WTC11 (cell line): Measurements from ENCODE around the gene ZNF19.

ENCODE experiments used
- CTCF ChIP-seq: fragments of 200-600 bp; IDR thresholded peaks from 2 replicates; pipeline ENCODE4 v1.8.0; 2022; ENCODE audit warnings: antibody characterized with exemption
- ESRRA ChIP-seq: sonication (generic); formaldehyde crosslinking; IDR thresholded peaks from 2 replicates; pipeline ENCODE4 v1.8.1; 2022; ENCODE audit warnings: mild to moderate bottlenecking, missing genetic modification reagents, borderline replicate concordance
- NFATC4 ChIP-seq: fragments of 250-450 bp; sonication (Bioruptor Pico); IDR thresholded peaks from 2 replicates; pipeline ENCODE4 v1.9.0; 2021; ENCODE audit warnings: mild to moderate bottlenecking
- ZBTB43 ChIP-seq: sonication (generic); formaldehyde crosslinking; IDR thresholded peaks from 2 replicates; pipeline ENCODE4 v1.8.1; 2023; ENCODE audit warnings: mild to moderate bottlenecking, missing genetic modification reagents
- ZNF219 ChIP-seq: sonication (generic); formaldehyde crosslinking; IDR thresholded peaks from 2 replicates; pipeline ENCODE4 v1.8.0; 2023; ENCODE audit warnings: missing genetic modification reagents, mild to moderate bottlenecking, borderline replicate concordance
- TF ChIP-seq, protein P1 (sequence below): fragments of 250-450 bp; sonication (Bioruptor Pico); IDR thresholded peaks from 2 replicates; pipeline ENCODE4 v1.9.0; 2021; ENCODE audit warnings: mild to moderate bottlenecking, borderline replicate concordance

GRCh38 chr16:71474864-71475263 lies 14.3 kb downstream of the ZNF19 start:
- TF ChIP-seq ESRRA (CRISPR knock-in tag) (no peak), ZNF219 (no peak), CTCF (no peak), ZBTB43 (CRISPR knock-in tag) (no peak), NFATC4 (CRISPR knock-in tag) (no peak)
- TF ChIP-seq, protein P1, sequence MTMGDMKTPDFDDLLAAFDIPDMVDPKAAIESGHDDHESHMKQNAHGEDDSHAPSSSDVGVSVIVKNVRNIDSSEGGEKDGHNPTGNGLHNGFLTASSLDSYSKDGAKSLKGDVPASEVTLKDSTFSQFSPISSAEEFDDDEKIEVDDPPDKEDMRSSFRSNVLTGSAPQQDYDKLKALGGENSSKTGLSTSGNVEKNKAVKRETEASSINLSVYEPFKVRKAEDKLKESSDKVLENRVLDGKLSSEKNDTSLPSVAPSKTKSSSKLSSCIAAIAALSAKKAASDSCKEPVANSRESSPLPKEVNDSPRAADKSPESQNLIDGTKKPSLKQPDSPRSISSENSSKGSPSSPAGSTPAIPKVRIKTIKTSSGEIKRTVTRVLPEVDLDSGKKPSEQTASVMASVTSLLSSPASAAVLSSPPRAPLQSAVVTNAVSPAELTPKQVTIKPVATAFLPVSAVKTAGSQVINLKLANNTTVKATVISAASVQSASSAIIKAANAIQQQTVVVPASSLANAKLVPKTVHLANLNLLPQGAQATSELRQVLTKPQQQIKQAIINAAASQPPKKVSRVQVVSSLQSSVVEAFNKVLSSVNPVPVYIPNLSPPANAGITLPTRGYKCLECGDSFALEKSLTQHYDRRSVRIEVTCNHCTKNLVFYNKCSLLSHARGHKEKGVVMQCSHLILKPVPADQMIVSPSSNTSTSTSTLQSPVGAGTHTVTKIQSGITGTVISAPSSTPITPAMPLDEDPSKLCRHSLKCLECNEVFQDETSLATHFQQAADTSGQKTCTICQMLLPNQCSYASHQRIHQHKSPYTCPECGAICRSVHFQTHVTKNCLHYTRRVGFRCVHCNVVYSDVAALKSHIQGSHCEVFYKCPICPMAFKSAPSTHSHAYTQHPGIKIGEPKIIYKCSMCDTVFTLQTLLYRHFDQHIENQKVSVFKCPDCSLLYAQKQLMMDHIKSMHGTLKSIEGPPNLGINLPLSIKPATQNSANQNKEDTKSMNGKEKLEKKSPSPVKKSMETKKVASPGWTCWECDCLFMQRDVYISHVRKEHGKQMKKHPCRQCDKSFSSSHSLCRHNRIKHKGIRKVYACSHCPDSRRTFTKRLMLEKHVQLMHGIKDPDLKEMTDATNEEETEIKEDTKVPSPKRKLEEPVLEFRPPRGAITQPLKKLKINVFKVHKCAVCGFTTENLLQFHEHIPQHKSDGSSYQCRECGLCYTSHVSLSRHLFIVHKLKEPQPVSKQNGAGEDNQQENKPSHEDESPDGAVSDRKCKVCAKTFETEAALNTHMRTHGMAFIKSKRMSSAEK (CRISPR knock-in tag): no peak
